K562 (cell line): Measurements from ENCODE around the gene CELSR2. TPM values are rescaled to one million over a fixed set of nuclear protein-coding genes. Genes with fewer than 3 reads are reported as not detected.
A peak's percentile ranks its signal among the peaks of the same experiment; 100 is the strongest.

ENCODE experiments used
- AFF1 ChIP-seq, 2 experiments: fragments of 450-650 bp; IDR thresholded peaks; 2 replicates each; pipeline ENCODE4 v1.6.1; 2018; ENCODE audit warnings: mild to moderate bottlenecking in 2 of 2, low read depth in 1 of 2; ENCODE audit not compliant: partially characterized antibody in 2 of 2
- ATF2 ChIP-seq: sonication (generic); formaldehyde crosslinking; IDR thresholded peaks from 2 replicates; pipeline ENCODE4 v1.8.1; 2022; ENCODE audit warnings: missing genetic modification reagents
- CHCHD3 ChIP-seq: fragments of 250-450 bp; sonication (Bioruptor Pico); IDR thresholded peaks from 2 replicates; pipeline ENCODE4 v2.1.2; 2022; ENCODE audit warnings: mild to moderate bottlenecking
- HDAC2 ChIP-seq: fragments of 450-650 bp; IDR thresholded peaks from 2 replicates; pipeline ENCODE4 v1.6.1; 2016; ENCODE audit warnings: mild to moderate bottlenecking
- KLF1 ChIP-seq: fragments of 450-650 bp; IDR thresholded peaks from 2 replicates; pipeline ENCODE4 v1.6.1; 2016; ENCODE audit warnings: missing genetic modification characterization, missing compliant biosample characterization
- LEF1 ChIP-seq: fragments of 450-650 bp; IDR thresholded peaks from 2 replicates; pipeline ENCODE4 v1.6.1; 2016; ENCODE audit warnings: mild to moderate bottlenecking
- MXD1 ChIP-seq: fragments of 250-450 bp; sonication (Bioruptor Pico); IDR thresholded peaks from 2 replicates; pipeline ENCODE4 v1.8.0; 2021; ENCODE audit warnings: borderline replicate concordance, mild to moderate bottlenecking, moderate library complexity; ENCODE audit not compliant: poor library complexity, severe bottlenecking
- NUFIP1 ChIP-seq: fragments of 450-650 bp; IDR thresholded peaks from 2 replicates; pipeline ENCODE4 v1.6.1; 2018; ENCODE audit not compliant: partially characterized antibody
- ZNF584 ChIP-seq: fragments of 200-800 bp; sonication (Bioruptor generic); IDR thresholded peaks from 2 replicates; pipeline ENCODE4 v1.6.1; 2016; ENCODE audit warnings: low read depth, mild to moderate bottlenecking, missing genetic modification characterization, missing compliant biosample characterization
- ZNF586 ChIP-seq: fragments of 450-650 bp; formaldehyde crosslinking; conservative IDR thresholded peaks from 2 replicates; pipeline ENCODE4 v1.4.0; 2020; ENCODE audit warnings: mild to moderate bottlenecking, moderate library complexity
- polyA plus RNA-seq, 8 experiments: library from polyadenylated mRNA; depleted of rRNA in 4 of 8; stranded (reverse) in 5 of 8; unstranded in 3 of 8; fragments of >200 nt; fragmentation: Nextera tagmentation in 2 of 8; fragmentation: Illumina TruSeq in 1 of 8; extraction: Ambion mirVana in 2 of 8; extraction: Trizol in 1 of 8; gene quantifications; 2 replicates each; pipeline versions ENCODE4 v1.2.1 to v1.2.3, GENCODE V29; 2011 to 2014; ENCODE audit warnings: inconsistent platforms in 1 of 8, missing spikeins in 1 of 8
- total RNA-seq, 7 experiments: library from RNA; depleted of rRNA in 6 of 7; stranded (reverse); fragments of >200 nt in 6 of 7; fragmentation: Illumina TruSeq in 2 of 7; extraction: Trizol in 2 of 7; gene quantifications; 2 replicates each; pipeline versions ENCODE4 v1.2.1 to v1.2.3, GENCODE V29; 2011 to 2021; ENCODE audit warnings: low replicate concordance in 1 of 7

Gene CELSR2
- total and polyA plus RNA-seq, 9 of the 15 experiments (the other 6 are each of a cell fraction or from before 2014, with no cell fraction given): 0.31 to 21.9 (median 4.2) TPM

GRCh38 chr1:109213824-109214693 is 35.3 kb upstream of the CELSR2 start, which contains the start of gene SARS1 (continued):
- TF ChIP-seq LEF1 (peak; percentile 73), KLF1 (peak; percentile 100), ZNF584 (CRISPR knock-in tag) (no peak), ATF2 (no peak), AFF1 (IDR thresholded peaks at IDR 0.05; ENCODE audit: low read depth in 1 of 2, partially characterized antibody in 2 of 2) (peak in 1 of 2 experiments; percentile 2), MXD1 (CRISPR knock-in tag) (peak; percentile 31), NUFIP1 (no peak), HDAC2 (peak; percentile 12), ZNF586 (no peak), CHCHD3 (no peak)
